Motor neuron (in vitro differentiated cells): Measurements from ENCODE around the gene AUTS2. TPM values are rescaled to one million over a fixed set of nuclear protein-coding genes. Genes with fewer than 3 reads are reported as not detected.
A peak's percentile ranks its signal among the peaks of the same experiment; 100 is the strongest.

Source experiments
- ATAC-seq, 8 experiments: fragments of 200-7000 bp; cut with Tn5 transposase; replicated peaks in 6 of 8; 2 replicates each; pipeline ENCODE4 v1.8.0; 2021; ENCODE audit warnings: mild to moderate bottlenecking in 8 of 8, moderate library complexity in 8 of 8
- H3K27ac ChIP-seq, 2 donors: fragments of 250-450 bp; sonication (Bioruptor Pico); 2 replicates each; pipeline ENCODE4 v1.9.0; 2021; ENCODE audit warnings: antibody characterized with exemption in 2 of 2, mild to moderate bottlenecking in 2 of 2, moderate library complexity in 1 of 2
- H3K4me1 ChIP-seq, 2 donors: fragments of 250-450 bp; sonication (Bioruptor Pico); replicated peaks in 1 of 2; 2 replicates each; pipeline ENCODE4 v1.6.1; 2021; ENCODE audit warnings: antibody characterized with exemption in 2 of 2, mild to moderate bottlenecking in 2 of 2, moderate library complexity in 1 of 2
- H3K4me3 ChIP-seq, 5 donors: fragments of 250-450 bp; sonication (Bioruptor Pico); 2 replicates each; pipeline ENCODE4 v1.9.0; 2021; ENCODE audit warnings: antibody characterized with exemption in 5 of 5, mild to moderate bottlenecking in 5 of 5, moderate library complexity in 4 of 5
- WGBS, 10 experiments: fragments of 450-650 bp; shearing (Covaris generic); methylation state at CpG; one replicate each; pipeline ENCODE4 v1.0.0; 2022; 5-methylcytosine and 5-hydroxymethylcytosine counted together
- in situ Hi-C, 9 experiments: fragments of 400-800 bp; cut with MboI; loops; one replicate each; pipeline ENCODE4 v1.15.0; 2021; ENCODE audit warnings: low sequenced_read_pairs in 9 of 9, low pct_unique_long_range_greater_than_20kb in 2 of 9; ENCODE audit not compliant: unreplicated experiment in 9 of 9
- total RNA-seq, 8 experiments: library from RNA; unstranded; fragments of 300-600 nt; gene quantifications; 2 replicates each; pipeline versions ENCODE4 v1.2.3 to v1.2.4, GENCODE V29; 2022

The AUTS2 gene
- total RNA-seq, 8 experiments from 2014 or later: 0.49 to 68.6 (median 32.2) TPM

DNA sequence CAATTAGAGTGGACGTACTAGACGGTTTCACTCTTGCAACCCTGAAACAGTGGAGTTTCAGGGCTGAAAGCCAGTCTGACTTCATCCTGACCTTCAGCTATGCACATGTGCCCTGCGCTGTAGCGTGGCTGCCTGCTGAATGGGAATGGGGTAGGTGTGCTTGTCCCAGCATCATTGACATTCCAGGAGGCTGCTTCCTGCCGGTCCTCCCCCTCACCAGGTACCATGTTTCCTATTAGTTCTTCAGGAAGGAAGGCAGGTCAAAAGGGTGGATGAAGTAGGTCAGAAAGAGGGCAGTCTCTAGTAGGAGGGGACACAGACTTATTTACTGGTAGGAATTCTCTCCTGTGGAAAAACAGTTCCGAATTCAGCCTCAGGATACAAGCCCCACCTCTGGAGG is 981.9 kb downstream of the AUTS2 start:
- 60 to 100% (median 89%) methylated on average over 1 to 4 of the region's 6 CpGs; no CpG with 5 or more reads in 4 of the 10 experiments for WGBS, 10 experiments
- peaks cover 49 to 54% of the 10 kb centered on the region in 2 donors for H3K4me1 ChIP-seq
- H3K4me3 ChIP-seq: no peak overlapping the region
- no peak overlapping the region for H3K27ac ChIP-seq
- in situ Hi-C loops: no loop called here
- ATAC-seq: no peak

DNA sequence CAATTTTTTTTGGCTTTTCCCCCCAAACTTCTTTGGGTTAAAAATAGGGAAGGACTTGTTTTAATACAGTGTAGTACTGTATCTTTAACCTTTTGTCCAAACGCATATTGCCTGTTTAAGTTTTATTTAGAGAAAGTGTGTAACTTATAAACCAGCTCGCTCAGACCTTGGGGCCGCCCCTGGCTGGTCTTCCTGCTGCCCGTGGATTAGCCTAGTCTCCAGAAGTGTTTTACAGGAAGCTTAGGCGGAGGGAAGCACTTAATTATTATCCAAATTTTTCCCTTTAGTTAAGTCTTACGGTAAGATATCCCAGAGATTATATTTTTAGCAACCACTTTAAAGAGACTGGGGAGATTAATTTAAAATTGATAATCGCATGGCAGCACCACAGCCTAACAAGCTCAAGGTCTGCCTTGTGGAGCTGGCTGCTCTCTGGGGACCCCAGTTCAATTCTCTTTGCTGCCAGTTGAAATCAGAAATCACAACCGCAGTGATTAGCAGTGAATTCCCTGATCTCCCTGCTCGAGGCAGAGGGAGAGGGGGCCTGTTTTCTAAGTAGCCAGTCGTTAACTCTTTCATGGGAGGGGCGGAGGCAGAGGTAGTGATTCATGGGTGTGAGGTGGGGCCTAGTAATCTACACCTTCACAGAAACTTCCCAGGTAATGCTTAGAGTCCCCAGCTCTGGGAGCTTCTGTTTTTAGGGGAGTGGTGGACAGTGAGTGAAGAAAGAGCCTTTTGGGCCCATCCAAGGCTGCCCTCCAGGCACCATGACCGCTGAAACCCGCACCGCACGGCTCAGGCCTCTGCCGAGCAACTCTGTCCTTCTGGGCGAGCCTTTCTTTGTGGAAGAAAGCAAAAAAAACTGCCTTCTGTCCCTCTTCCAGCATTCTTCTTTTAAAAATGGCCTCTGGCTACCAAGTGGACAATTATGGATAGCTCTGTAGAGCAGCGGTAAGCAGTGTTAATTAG is 984.9 kb downstream of the AUTS2 start:
- Histone ChIP-seq H3K4me1 (peaks cover 55% of the 10 kb centered on the region in 2 donors), H3K4me3 (peak overlapping the region in 2 of 5 donors; percentile 6 to 13), H3K27ac (peak overlapping the region; percentile 64 to 81)
- peak in 5 of 8 experiments; percentile 39 to 45 (median 42) for ATAC-seq
- in situ Hi-C loops: no loop called here
- WGBS, 10 experiments: 5 to 89% (median 38%) methylated on average over 2 to 15 of the region's 18 CpGs

DNA sequence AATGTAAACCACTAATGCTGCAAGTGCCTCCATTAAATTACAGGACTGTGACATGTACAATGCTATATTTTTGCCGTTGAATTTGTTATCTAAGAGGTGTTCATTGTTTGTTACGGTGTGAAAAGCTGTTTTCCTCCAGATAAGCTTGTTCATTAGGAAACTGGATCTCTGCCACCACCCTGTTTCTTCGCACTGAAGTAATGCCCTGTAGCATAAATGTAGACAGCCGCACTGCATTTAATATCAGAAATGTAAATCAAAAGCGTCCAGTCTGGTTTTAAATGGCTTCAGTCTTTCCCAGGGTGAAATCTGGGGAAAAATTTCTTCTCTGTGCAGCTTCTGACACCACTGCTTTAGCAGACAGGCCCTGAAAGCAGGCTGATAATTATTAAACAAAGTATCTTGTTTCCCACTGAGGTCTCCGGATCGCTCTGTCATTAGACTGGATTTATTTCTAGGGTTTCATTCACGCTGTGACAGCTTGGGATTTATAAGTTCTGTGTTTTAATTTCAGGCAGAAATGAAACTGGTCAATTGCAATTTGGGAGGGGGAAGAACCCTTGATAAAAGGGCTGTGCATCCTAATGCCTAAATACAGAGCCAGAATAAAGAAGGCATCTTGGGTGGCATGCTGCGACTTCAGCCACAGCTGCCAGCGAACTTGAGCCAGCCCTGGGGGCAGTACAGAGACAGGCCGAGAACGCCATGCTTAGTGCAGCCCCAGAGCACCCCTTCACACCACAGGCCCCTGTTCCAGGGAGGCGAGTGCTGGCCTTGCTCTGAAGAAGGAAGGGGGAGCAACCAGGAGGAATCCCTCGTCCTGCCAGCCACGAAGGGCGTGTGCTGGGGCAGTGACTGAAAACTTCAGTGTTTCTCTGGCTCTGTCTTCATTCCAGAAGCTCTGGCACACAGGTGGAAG is 985.9 kb downstream of the AUTS2 start:
- ATAC-seq: peak in 5 of 8 experiments; percentile 68 to 75 (median 73)
- Histone ChIP-seq H3K27ac (peak overlapping the region; percentile 64 to 81), H3K4me3 (peak overlapping the region in 2 of 5 donors; percentile 1 to 7), H3K4me1 (peaks cover 65% of the 10 kb centered on the region in 2 donors)
- 17 to 73% (median 37%) methylated on average over 1 to 12 of the region's 16 CpGs for WGBS, 10 experiments
- in situ Hi-C loops: no loop called here

GRCh38 chr7:70585071-70585470 is 986.8 kb downstream of the AUTS2 start:
- in situ Hi-C loops: no loop called here
- Histone ChIP-seq H3K27ac (no peak overlapping the region), H3K4me3 (no peak overlapping the region), H3K4me1 (peaks cover 66% of the 10 kb centered on the region in 2 donors)
- 30 to 100% (median 78%) methylated on average over 1 to 2 of the region's 4 CpGs; no CpG with 5 or more reads in 4 of the 10 experiments for WGBS, 10 experiments
- ATAC-seq: peak in 5 of 8 experiments; percentile 35 to 54 (median 48)

GRCh38 chr7:70586822-70587221 is 988.5 kb downstream of the AUTS2 start:
- H3K4me3 ChIP-seq: no peak overlapping the region
- H3K27ac ChIP-seq: no peak overlapping the region
- WGBS, 10 experiments: 60% methylated on average over 1 of the region's 1 CpG; no CpG with 5 or more reads in 9 of the 10 experiments
- in situ Hi-C loops: no loop called here
- ATAC-seq: no peak
- H3K4me1 ChIP-seq: peaks cover 60 to 72% of the 10 kb centered on the region in 2 donors

- H3K4me3 ChIP-seq: no peak overlapping the region
- WGBS, 10 experiments: 69 to 93% (median 80%) methylated on average over 1 to 4 of the region's 4 CpGs; no CpG with 5 or more reads in 3 of the 10 experiments
- ATAC-seq: no peak
- H3K4me1 ChIP-seq: peaks cover 52 to 64% of the 10 kb centered on the region in 2 donors
- in situ Hi-C loops: no loop called here
- H3K27ac ChIP-seq: no peak overlapping the region
These were observed 989.5 kb downstream of the AUTS2 start for GRCh38 chr7:70587739-70588138.

DNA sequence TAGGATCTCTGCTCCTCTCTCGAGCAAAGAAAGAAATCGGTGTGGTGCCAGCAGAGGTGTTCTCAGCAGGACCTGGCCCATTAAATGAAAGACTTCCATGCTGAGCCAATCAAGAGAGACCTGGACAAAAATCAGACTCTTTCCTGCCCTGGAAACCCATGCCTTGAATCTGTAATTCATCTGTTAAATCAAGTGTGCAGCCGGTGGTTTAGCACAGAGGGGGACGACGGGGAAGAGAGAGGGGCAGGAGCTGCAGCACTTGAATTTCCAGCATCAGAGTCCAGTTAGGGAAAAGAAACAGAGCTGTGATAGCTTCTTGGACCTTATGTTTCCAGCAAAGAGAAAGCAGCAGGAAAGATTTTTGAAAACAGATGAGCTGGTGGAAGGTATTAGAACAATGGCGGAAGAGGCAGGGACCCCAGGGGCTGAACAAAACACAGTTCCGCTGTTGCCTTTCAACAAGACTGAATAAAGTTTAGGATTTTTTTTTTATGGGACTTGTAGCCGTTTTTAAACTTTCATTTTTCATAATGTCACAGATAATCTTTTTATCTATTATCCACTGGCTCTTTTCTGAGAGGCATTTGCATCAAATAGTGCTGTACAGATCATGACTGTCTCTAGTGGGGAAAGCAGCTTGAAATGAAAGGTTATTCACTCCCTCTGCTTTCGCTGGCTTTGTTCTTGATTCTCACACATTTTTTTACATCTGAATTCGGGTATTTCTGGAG is 990.1 kb downstream of the AUTS2 start:
- WGBS, 10 experiments: 0 to 80% (median 46%) methylated on average over 2 to 10 of the region's 10 CpGs; no CpG with 5 or more reads in 1 of the 10 experiments
- peak in 3 of 8 experiments; percentile 20 to 41 (median 26) for ATAC-seq
- H3K4me1 ChIP-seq: peaks cover 46 to 58% of the 10 kb centered on the region in 2 donors
- H3K4me3 ChIP-seq: peak overlapping the region in 2 of 5 donors; percentile 11 to 15
- peak overlapping the region in 1 of 2 donors; percentile 65 for H3K27ac ChIP-seq
- in situ Hi-C loops: no loop called here

GRCh38 chr7:70589010-70589409 is 990.7 kb downstream of the AUTS2 start:
- in situ Hi-C loops: no loop called here
- WGBS, 10 experiments: 0 to 67% (median 35%) methylated on average over 1 to 7 of the region's 7 CpGs; no CpG with 5 or more reads in 5 of the 10 experiments
- Histone ChIP-seq H3K27ac (no peak overlapping the region), H3K4me3 (peak overlapping the region in 1 of 5 donors; percentile 15), H3K4me1 (peaks cover 40 to 51% of the 10 kb centered on the region in 2 donors)
- peak in 5 of 8 experiments; percentile 38 to 68 (median 61) for ATAC-seq

GRCh38 chr7:70589590-70589989 is 991.3 kb downstream of the AUTS2 start:
- in situ Hi-C loops: no loop called here
- Histone ChIP-seq H3K4me3 (no peak overlapping the region), H3K27ac (no peak overlapping the region), H3K4me1 (peaks cover 34 to 46% of the 10 kb centered on the region in 2 donors)
- 29 to 92% (median 72%) methylated on average over 1 to 3 of the region's 3 CpGs; no CpG with 5 or more reads in 4 of the 10 experiments for WGBS, 10 experiments
- ATAC-seq: no peak

DNA sequence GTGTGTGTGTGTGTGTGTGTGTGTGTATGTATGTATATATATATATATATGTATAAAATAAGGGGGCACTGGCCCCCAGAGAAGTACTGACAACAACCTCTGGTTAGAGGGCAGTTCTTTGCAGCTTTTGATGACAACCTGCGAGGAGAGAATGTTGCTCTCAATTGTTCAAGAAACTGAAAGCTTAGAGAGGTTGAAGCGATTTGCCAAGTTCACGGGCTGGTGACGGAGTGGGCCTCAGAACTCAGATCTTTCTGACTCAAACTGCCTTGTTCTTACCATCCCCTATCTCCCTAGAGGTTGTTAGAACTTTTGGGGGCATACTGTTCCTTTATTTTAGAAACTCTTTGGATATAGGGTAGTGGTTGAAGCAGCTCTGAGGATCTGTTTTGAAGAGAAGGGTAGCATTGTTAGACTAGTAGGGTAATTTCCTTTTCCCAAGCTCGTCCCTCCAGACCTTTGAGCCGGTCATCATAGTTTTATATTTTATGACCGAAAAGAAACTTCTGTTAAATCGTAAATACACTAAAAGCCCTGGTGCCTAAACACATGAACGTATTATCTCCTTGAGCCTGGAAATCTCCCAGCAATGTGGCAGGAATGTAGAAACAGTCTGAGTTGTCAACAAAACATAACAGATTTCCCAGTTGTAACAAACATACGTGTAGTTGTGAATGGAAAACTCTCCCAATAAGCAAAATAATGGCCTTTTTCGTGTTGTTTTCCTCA is 992.0 kb downstream of the AUTS2 start:
- peak in 1 of 8 experiments; percentile 20 for ATAC-seq
- peaks cover 30 to 39% of the 10 kb centered on the region in 2 donors for H3K4me1 ChIP-seq
- 41 to 86% (median 70%) methylated on average over 1 to 11 of the region's 11 CpGs for WGBS, 10 experiments
- in situ Hi-C loops: no loop called here
- no peak overlapping the region for H3K4me3 ChIP-seq
- H3K27ac ChIP-seq: no peak overlapping the region

DNA sequence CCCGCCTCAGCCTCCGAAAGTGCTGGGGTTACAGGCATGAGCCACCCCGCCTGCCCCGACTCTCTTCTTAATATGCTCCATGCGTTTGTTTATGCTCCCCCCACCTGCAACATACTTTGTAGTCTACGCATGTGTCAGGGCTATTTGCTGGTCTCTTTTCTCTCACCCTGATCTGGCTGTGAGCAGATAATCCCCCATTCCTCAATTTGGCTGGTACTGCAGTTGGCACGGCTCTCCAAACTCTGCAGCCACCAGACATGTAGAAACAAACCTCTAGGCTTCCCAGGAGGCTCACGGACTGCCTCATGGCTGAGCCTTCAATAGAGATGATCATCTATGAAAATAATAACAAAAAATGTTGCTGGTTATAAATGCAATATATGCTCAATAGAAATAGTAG is 993.4 kb downstream of the AUTS2 start:
- WGBS, 10 experiments: 60 to 100% (median 93%) methylated on average over 1 to 7 of the region's 8 CpGs; no CpG with 5 or more reads in 1 of the 10 experiments

More for the DNA sequence above, 993.4 kb downstream of the AUTS2 start:
- no peak for ATAC-seq
- no peak overlapping the region for H3K4me3 ChIP-seq
- peaks cover 34 to 41% of the 10 kb centered on the region in 2 donors for H3K4me1 ChIP-seq
- no peak overlapping the region for H3K27ac ChIP-seq
- in situ Hi-C loops: no loop called here
